ENCODE data around the gene ISLR2.
"Not testable (repeated sequence)": the region's sequence is repeated elsewhere in the genome, so short reads cannot be mapped to it uniquely, and the experiment has no call there.

ISLR2 gene, protein sequence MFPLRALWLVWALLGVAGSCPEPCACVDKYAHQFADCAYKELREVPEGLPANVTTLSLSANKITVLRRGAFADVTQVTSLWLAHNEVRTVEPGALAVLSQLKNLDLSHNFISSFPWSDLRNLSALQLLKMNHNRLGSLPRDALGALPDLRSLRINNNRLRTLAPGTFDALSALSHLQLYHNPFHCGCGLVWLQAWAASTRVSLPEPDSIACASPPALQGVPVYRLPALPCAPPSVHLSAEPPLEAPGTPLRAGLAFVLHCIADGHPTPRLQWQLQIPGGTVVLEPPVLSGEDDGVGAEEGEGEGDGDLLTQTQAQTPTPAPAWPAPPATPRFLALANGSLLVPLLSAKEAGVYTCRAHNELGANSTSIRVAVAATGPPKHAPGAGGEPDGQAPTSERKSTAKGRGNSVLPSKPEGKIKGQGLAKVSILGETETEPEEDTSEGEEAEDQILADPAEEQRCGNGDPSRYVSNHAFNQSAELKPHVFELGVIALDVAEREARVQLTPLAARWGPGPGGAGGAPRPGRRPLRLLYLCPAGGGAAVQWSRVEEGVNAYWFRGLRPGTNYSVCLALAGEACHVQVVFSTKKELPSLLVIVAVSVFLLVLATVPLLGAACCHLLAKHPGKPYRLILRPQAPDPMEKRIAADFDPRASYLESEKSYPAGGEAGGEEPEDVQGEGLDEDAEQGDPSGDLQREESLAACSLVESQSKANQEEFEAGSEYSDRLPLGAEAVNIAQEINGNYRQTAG

DNA sequence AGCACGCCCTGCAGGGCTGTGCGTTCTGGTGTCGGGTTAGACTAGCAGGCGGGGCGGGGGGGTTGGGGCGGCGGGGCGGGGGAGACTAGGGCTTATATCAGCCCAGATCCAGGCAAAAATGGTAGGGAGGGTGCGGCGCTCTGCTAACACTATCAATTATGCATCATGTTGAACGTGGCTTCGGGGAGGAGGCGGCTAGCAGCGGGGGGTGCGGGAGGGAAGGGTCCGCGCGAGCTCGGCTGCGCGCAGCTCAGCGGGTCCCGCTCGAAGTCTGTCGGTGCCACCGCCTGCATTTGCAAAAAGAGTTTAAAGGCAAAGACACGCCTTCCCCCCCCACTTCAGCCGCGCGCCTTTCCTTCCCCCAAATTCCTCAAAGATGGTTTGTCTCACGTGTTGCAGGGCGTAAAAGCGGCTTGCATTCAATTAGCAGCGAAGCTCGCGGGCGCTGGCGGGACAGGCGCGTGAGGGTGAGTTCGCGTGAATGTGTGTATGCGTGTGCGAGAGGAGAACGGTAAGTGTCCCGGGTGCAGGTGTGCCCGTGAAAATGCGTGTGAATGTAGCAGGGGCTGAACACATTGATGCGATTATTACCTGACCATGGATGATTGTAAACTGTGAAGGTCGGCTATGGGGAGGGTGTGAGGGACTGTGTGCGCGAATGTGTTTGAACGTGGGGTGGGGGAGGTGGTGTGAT, at the start of gene ISLR2:
Gene ISLR2, plus strand, starts transcription at position 432 of the 694 bp plus-strand sequence. CDS start 2,169 bp downstream, outside the sequence.
- no peak for DNase-seq (ENCODE audit: low spot score)

DNA sequence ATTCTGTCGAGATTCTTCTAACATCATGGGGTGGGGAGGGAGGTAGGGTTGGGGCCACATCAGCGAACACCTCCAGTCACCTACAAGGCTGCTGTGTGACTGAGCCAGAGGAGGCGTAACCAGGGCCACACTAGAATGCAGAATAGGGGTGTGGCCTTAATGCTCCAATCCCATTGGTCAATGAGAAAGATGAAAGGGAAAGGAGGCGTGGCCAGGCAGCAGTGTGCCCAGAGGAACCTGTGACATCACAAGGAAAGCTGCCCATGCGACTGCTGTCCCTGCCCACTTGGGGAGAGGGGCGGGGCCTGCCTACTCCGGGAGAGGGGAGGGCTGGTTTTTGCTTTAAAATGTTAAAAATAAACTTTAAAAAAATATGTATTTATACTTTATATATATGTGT, 47.9 kb upstream of the ISLR2 start, which contains the start of gene GOLGA6A:
Gene GOLGA6A, minus strand, starts transcription at position 101 of the 400 bp plus-strand sequence. Its CDS starts 41 bp downstream, at position 60.
- not testable (repeated sequence) for DNase-seq (ENCODE audit: low spot score)

DNA sequence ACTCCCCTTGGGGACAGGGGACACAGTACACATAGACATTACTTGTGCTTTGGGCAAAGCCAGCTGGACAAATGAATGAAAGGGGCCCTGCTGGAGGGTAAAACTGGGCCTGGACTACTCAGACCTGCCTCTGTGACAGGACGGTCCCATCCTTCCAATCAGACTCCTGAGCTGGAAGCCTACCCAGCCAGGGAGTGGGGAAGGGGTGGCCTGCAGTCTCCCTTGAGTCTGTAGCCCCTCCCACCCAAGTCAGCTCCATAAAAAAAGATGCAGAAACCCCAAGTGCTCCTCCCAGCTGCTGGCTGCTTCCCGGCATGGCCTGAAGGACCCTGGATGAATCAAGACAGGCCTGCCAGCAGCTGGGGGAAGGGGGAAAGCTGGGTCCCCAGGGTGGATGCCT, 35.8 kb upstream of the ISLR2 start:
- not testable (repeated sequence) for DNase-seq (ENCODE audit: low spot score)

DNA sequence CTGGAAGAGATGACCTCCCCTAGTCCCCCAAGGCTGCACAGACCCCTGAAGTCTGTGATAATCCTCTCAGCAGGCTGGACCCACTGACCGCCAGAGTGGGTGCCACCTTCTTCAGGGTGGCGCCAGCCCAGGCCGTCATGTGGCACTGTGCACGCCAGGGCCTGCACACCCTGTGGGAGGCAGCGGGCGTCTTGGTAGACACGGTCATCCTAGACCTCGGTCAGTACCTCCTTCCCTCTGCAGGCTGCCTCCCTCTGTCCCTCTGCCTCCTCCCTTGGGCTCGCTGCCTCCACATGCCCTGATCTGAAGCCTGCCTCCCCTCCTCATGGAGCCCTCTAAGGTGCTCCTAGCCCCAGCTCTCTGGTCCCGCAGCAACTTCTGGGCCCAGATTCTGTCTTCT, 34.8 kb upstream of the ISLR2 start:
- not testable (repeated sequence) for DNase-seq (ENCODE audit: low spot score)

DNA sequence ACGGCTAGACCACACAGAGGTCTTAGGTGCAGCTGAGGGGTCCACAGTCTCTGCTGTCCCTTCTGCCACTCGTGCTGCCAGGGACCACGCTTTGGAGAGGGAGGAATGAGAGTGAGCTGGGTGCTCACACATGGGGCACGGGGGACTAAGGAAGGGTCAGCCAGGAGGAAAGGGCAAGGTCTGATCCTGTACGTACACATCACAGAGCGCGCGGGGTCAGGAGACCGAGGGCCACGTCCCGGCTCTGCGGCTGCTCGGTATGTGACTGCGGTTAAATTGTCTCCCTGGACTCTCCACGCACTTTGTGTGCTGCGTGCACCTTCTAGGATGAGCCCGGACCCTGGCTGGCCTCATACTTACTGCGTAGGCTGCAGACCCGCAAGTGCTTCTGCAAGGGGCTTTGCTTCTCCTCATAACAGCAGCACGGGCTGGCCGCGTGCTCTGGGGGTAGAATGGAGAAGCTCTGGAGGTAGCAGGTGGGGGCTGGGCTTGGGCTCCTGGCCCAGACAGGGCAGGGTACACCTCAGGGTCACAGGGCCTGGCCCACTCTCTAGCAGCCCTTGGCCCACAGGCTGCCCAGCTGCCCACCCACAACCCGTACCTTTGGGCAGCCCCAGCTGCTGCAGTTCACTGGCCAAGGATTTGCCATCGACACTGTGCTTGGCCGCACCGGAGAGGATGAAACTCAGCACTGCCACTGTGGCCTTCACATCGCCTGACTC, 33.5 kb upstream of the ISLR2 start:
- DNase-seq (ENCODE audit: low spot score) = not testable (repeated sequence)

DNA sequence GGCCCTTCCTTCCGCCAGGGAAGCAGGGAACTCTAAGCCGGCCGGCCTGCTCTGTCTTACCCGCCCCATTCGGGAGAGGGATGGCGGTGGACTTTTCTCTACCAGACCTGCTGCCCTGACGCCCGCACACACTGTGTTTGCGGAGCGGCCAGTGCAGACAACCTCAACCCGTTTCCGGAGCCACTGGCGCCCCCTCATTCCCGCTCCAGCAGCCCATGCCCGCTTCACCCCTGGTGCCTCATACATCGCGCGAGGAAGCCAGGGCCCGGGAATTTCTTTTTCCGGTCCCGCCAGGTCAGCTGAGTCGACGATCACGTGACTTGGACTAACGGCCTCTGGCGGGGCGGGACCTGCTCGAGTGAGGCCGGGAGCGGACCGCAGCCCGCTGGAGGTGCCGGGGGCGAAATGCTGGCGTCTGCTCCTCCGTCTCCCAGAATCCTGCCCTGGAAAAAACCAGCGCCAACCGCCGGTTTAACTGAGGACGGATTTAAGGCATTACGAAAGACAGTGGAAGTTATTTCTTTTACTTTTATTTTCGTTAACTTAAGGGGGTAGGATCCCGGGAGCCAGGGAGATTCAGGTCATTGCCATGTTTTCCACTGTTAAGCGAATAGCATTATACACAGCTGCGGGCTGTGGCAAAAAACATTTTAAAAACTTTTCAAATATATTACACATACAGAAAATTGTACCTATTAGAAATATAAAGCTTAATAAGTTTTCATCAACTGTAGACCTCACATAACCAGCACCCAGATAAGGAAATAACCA, 30.2 kb upstream of the ISLR2 start:
- peak; percentile 75 for DNase-seq (ENCODE audit: low spot score)

DNA sequence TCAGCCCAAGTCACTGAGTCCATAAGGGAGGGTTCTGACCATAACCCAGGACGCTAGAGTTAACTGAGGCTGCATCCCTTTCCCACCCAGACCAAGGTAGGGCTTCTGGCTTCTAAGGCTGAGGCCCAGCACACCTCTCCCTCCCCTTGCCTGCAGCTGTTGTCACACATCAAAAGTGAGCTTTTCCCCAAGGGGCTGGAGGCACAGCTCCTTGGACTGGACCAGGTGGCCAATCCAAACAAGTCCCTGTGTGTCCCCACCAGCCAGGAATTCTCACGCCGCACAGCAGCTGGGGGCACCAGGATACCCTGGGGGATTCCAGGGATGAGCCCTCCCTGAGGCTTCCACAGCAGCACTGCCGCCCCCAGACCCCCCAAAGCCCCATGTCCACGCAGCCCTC, 22.3 kb upstream of the ISLR2 start:
- DNase-seq (ENCODE audit: low spot score) = no peak

DNA sequence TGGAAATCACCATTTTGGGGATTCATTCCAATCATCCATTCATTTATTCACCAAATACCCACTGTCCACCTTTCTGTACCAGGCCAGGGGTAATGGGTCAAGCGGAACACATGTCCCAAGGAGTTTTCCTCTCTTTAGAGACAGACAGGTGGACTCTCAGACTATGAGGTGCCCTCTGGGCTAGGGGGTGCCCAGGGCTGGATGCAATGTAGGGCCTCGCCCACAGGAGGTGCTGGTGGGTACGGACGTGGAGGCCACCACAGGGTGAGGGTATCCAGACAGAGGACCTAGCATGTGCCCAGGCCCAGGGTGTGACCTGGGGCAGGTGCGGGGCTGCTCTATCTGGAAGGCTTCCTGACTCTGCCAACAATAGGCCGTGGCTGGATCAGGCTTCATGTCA, 21.8 kb upstream of the ISLR2 start:
- not testable (repeated sequence) for DNase-seq (ENCODE audit: low spot score)

DNA sequence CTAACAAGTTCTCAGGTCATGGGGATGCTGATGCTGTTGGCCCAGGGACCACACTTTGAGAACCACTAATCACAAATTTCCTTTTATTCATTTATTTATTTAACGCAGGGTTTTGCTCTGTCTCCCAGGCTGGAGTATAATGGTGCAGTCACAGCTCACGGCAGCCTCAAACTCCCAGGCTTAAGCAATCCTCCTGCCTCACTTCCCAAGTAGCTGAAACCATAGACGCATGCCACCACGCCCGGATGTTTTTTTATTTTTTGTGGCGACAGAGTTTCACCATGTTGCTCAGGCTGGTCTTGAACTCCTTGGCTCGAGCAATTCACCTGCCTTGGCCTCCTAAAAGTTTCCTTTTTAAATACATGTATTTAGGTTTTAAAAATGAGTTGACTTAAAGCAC, 20.7 kb upstream of the ISLR2 start:
- DNase-seq (ENCODE audit: low spot score) = no peak

DNA sequence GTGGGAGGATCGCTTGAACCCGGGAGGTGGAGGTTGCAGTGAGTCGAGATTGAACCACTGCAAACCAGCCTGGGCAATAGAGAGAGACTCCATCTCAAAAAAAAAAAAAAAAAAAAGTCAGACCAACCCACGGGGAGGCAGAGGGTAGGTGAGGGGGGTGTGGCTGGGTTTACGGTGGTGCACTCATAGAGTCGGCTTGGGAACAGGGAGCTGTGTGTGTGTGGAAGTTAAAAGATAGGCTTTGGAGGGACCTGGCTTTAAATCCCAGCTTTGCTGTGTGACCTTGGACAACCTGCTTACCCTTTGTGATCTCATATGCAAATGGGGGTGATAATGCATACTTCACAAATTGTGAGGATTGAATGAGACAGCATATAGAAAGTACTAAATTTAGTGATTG, 10.0 kb upstream of the ISLR2 start:
- DNase-seq (ENCODE audit: low spot score) = no peak

DNA sequence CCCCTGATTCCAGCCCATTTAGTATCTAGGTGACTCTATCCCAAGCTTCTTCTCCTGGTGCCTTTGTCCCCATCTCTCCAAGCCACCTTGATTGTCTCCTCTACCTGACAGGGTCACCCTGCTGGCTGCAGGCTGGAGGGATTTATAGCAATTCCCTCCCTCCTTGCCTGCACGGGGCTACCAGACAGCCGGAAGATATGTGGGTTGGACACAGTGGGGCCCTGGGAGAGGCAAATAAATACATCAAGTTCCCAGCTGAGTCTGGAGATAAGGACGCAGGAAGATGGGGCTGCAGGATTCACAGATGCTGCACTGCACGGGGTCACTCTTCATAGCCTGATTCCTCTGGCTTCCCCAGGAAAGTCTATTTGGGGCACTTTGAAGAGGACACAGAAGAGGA, 9.3 kb upstream of the ISLR2 start:
- DNase-seq (ENCODE audit: low spot score) = no peak

DNA sequence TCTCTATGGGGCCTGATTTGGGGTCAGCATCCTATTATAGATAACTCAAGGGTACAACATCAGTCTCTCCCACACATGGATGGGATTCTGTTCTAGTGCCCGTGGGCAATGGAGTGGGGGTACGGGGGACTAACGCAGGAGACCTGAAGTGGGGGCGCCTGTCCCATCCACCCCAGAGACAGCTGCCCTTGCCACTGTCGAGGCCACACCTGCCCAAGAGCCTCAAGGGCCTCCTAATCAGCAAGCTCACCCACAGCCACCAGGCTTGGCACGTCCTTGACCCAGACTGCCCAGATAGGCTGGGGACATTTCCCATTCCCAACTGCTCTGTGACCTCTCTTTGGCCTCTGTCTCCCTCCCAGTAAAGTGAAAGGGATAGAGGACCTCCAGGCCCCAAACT, 8.5 kb upstream of the ISLR2 start:
- no peak for DNase-seq (ENCODE audit: low spot score)

DNA sequence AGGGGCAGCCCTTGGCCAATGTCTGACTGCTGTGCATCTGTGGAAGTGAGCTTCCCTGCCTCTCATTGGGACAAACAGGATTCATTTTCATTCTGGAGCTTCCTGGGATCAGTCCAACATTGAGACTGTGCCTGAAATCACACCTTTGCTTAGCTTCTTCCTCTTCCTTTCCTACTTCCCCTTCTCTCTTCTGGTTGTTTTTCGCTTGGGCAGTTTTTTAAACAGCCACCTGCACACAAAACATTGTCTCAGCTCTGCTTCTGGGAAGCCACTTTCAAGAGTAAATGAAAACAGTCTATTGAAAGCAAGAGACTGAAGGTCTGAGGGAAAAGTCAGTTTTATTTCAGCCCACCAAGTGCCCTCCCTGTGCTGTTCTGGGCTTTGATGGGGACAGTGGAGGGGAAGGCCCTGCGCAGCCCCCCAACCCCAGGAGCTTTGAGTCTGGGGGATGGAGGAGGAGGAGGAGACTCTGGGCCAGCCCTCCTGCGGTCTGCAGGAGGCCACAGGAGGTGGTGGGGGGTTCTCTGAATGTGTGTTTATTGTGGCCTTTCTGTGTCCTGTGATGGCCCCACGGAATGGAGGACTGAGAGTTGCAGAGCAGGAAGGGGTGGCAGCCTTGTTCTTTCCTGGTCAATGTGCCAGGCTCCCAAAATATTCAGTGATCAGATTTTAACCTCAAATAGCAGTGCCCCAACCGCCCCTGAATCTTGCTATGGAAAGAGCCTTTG, 7.8 kb upstream of the ISLR2 start:
- DNase-seq (ENCODE audit: low spot score) = no peak

DNA sequence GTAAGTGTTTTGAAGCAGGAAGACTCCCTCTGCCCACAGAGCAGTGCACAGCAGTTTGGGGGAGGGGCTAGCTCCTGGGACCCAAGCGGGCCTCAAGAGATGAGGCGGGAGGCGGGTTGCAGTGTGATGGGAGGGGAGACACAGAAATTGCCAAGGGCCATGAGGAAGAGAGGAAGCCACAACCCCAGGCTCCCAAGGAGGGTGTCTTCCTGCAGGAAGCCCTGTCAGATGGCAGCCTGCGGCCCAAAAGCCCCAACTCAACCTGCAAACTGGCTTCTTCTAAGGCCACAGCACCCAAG, 7.3 kb upstream of the ISLR2 start:
- no peak for DNase-seq (ENCODE audit: low spot score)

DNA sequence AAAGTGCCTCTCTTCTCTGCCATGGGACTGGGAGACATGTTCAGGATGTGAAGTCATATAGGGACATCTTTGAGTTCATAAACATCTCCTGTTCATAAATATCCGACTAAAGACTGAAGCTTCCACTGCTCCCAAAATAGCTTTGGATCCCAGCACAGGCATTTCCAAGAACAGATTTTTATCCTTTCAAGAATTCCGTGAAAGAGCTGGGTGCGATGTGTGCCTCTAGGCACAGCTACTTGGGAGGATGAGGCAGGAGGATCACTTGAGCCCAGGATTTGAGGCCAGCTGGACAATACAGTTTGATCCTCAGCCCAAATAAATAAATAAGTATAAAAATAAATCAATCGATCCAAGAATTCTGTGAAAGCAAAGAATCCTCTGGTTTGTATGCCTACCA, 6.7 kb upstream of the ISLR2 start:
- DNase-seq (ENCODE audit: low spot score) = no peak

DNA sequence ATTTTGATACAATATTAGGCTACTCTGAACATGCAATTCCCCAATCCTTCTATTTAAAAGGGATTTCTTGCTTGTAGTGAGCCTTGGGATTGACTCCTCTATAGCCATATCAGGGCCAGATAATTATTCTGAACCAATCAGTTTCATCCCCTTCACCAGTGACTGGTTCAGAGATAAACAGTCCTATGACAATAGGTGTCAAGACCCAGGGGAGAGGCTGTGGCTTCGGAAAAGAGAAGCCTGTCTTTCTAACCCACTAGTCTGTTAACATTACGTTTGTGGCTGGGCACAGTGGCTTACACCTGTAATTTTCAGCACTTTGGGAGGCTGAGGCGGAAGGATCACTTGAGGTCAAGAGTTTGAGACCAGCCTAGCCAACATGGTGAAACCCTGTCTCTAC, 6.2 kb upstream of the ISLR2 start:
- no peak for DNase-seq (ENCODE audit: low spot score)

DNA sequence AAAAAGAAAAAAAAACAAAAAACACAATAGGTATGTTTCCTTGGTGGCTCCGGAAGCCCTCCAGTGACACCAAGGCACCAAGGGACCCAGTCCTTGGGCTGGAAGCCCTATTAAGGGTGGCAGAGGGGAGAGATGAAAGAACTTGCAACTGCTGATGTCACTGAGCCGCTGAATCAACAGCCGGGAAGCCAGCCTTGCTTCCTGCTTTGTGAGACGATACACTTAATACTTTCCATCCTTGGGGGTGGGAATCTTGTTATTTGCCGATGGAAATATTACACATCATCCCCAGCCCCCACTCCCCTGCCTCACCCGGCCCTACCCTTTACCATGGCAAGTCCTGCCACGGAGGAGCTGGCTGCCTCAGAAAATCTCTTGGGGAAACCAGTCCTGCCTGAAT, 5.6 kb upstream of the ISLR2 start:
- no peak for DNase-seq (ENCODE audit: low spot score)

DNA sequence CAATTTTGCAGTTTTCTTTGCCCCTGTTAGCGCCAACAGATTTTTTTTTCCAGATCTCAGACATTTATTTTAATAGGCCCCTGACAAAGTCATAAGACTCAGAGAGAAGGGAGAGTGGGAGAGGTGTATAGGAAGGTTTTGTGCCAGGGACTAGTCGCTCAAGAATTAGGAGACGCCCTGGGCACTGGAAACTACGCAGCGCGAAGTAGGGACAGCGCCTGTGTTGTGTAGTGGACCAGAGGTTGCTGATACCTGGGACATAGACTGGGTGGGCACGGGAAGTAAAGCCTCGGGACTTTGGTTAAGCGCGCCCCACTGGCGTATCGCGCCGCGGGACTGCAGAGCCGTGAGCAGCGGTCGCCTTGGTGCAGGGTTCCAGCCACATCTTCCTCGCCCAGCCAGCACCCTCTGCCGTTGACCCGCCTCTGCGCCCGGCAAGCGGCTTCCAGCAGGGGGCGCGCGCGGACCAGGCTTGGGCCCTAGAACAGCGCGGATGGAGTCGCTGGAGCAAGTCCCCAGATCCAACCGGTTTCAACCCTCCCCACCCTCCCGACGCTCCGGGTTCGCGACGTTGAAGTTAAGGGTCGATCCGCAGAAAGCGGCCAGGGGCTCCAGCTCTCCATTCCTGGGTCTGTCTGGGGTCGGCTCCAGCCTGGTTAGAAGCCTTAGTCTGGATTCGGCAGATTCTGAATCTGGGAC, 3.0 kb upstream of the ISLR2 start:
- DNase-seq (ENCODE audit: low spot score) = peak; percentile 89

DNA sequence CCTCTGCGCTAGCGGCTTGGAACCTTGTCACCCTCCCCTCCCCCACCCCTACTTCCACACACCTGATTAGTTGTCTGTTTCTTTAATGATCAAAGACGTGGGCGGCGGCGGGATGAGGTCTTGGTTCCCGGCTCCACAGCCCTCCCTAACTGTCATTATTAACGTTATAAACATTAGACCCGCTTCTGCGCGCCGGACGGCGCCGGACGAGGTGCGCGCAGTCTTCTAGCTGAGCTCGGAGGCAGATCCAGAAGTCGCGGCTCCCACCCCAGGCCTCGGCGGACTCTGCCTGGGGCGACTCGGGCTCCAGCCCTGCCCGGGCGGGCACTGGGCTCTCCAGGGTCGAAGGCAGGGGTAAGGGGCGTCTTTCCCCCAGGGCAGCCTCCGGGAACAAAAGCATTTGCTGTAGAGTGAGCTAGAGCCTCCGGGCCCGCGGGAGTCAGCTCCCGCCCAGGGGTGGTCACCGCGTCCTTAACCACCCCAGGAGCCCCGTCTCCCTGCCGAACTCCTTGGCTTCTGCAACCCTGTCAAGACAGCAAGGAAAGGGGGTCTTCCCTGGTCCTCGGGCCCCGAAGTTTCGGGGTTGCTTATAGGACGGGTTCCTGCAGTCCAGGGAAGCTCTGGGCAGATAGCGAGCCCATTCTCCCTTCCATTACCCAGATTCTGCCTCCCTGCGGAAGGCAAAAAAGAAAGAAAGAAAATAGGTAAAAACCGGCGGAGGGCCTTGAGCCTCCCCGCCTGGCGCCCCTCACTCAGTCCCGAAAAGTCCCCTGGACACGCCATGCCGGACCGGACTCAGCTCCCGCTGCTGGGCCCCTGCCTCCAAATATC, 2.2 kb upstream of the ISLR2 start:
- no peak for DNase-seq (ENCODE audit: low spot score)

Data from Ammon's horn (tissue), 1 donor.